ENCODE data around the gene TTC12. TPM values are rescaled to one million over a fixed set of nuclear protein-coding genes. Genes with fewer than 3 reads are reported as not detected.

Gene TTC12
- total RNA-seq, 1 experiment from 2014 or later: 19.4 TPM

- no peak overlapping the region for H3K27ac Mint-ChIP-seq (ENCODE audit: unreplicated experiment)
- no peaks in the 10 kb centered on the region for H3K4me1 ChIP-seq
- H3K4me1 Mint-ChIP-seq (ENCODE audit: low read depth, unreplicated experiment): no peaks in the 10 kb centered on the region
- no peak for DNase-seq
- no peak overlapping the region for H3K4me3 ChIP-seq (ENCODE audit: low read depth, low read length)
- no peak for TF ChIP-seq CTCF (IDR thresholded peaks at IDR 0.05; ENCODE audit: insufficient read depth in 1 of 2, low read depth in 1 of 2, low read length in 1 of 2, severe bottlenecking in 1 of 2, unreplicated experiment in 1 of 2)
- no peaks in the 10 kb centered on the region for H3K36me3 ChIP-seq (ENCODE audit: control insufficient read depth, insufficient read depth, low read length)
- H3K27me3 Mint-ChIP-seq (ENCODE audit: insufficient read depth, unreplicated experiment): peaks cover 6% of the 10 kb centered on the region
- BruUV-seq (replicated peaks): no TSS peak
- no peak overlapping the region for H3K4me3 Mint-ChIP-seq (ENCODE audit: unreplicated experiment)
- CTCF ChIA-PET: interaction anchor here (0.5 to 0.6 kb wide), 2 partner anchors 42 to 374 kb away, joined by 3 to 5 read pairs; no protein-coding TSS in a partner anchor
- no peaks in the 10 kb centered on the region for H3K36me3 Mint-ChIP-seq (ENCODE audit: insufficient read depth, unreplicated experiment)
- H3K9me3 Mint-ChIP-seq (ENCODE audit: unreplicated experiment): no peaks in the 10 kb centered on the region
- intact Hi-C loops (cut with micrococcal nuclease; ENCODE audit: unreplicated experiment): no loop called here
- POLR2A ChIA-PET: no interaction called here
- no peaks in the 10 kb centered on the region for H3K27me3 ChIP-seq (replicated peaks; ENCODE audit: control insufficient read depth, insufficient read depth, low read length)
- no peaks in the 10 kb centered on the region for H3K9me3 ChIP-seq
These were observed 84.5 kb downstream of the TTC12 start for GRCh38 chr11:113398669-113399430.

- Mint-ChIP-seq H3K36me3 (ENCODE audit: insufficient read depth, unreplicated experiment) (no peaks in the 10 kb centered on the region), H3K4me1 (ENCODE audit: low read depth, unreplicated experiment) (no peaks in the 10 kb centered on the region), H3K27me3 (ENCODE audit: insufficient read depth, unreplicated experiment) (peaks cover 6% of the 10 kb centered on the region)
These were observed 86.3 kb downstream of the TTC12 start for GRCh38 chr11:113400631-113401230.

GRCh38 chr11:113401718-113402117 is 87.3 kb downstream of the TTC12 start:
- no peak overlapping the region for H3K27ac Mint-ChIP-seq (ENCODE audit: unreplicated experiment)
- no peaks in the 10 kb centered on the region for H3K9me3 Mint-ChIP-seq (ENCODE audit: unreplicated experiment)
- BruUV-seq (replicated peaks): no TSS peak
- CTCF ChIA-PET: no interaction called here
- Histone ChIP-seq H3K4me1 (peaks cover 7% of the 10 kb centered on the region), H3K36me3 (ENCODE audit: control insufficient read depth, insufficient read depth, low read length) (no peaks in the 10 kb centered on the region), H3K27me3 (replicated peaks; ENCODE audit: control insufficient read depth, insufficient read depth, low read length) (no peaks in the 10 kb centered on the region), H3K4me3 (ENCODE audit: low read depth, low read length) (no peak overlapping the region), H3K9me3 (no peaks in the 10 kb centered on the region)
- POLR2A ChIA-PET: interaction anchor here (0.6 kb wide), 1 partner anchor 170 kb away, joined by 3 read pairs; no protein-coding TSS in a partner anchor
- no peak for TF ChIP-seq CTCF (IDR thresholded peaks at IDR 0.05; ENCODE audit: insufficient read depth in 1 of 2, low read depth in 1 of 2, low read length in 1 of 2, severe bottlenecking in 1 of 2, unreplicated experiment in 1 of 2)
- no peak overlapping the region for H3K4me3 Mint-ChIP-seq (ENCODE audit: unreplicated experiment)
- H3K27me3 Mint-ChIP-seq (ENCODE audit: insufficient read depth, unreplicated experiment): peaks cover 6% of the 10 kb centered on the region
- no peaks in the 10 kb centered on the region for H3K36me3 Mint-ChIP-seq (ENCODE audit: insufficient read depth, unreplicated experiment)
- no peak for DNase-seq
- intact Hi-C loops (cut with micrococcal nuclease; ENCODE audit: unreplicated experiment): no loop called here
- no peaks in the 10 kb centered on the region for H3K4me1 Mint-ChIP-seq (ENCODE audit: low read depth, unreplicated experiment)

More at GRCh38 chr11:113400631-113401230, 86.3 kb downstream of the TTC12 start:
- ChIA-PET CTCF (no interaction called here), POLR2A (no interaction called here)
- H3K9me3 ChIP-seq: no peaks in the 10 kb centered on the region
- BruUV-seq (replicated peaks): no TSS peak
- Mint-ChIP-seq H3K9me3 (ENCODE audit: unreplicated experiment) (no peaks in the 10 kb centered on the region), H3K27ac (ENCODE audit: unreplicated experiment) (no peak overlapping the region), H3K4me3 (ENCODE audit: unreplicated experiment) (no peak overlapping the region)
- H3K4me1 ChIP-seq: peaks cover 2% of the 10 kb centered on the region
- no peak for DNase-seq
- H3K4me3 ChIP-seq (ENCODE audit: low read depth, low read length): no peak overlapping the region
- no peak for TF ChIP-seq CTCF (IDR thresholded peaks at IDR 0.05; ENCODE audit: insufficient read depth in 1 of 2, low read depth in 1 of 2, low read length in 1 of 2, severe bottlenecking in 1 of 2, unreplicated experiment in 1 of 2)
- intact Hi-C loops (cut with micrococcal nuclease; ENCODE audit: unreplicated experiment): no loop called here
- no peaks in the 10 kb centered on the region for H3K36me3 ChIP-seq (ENCODE audit: control insufficient read depth, insufficient read depth, low read length)
- H3K27me3 ChIP-seq (replicated peaks; ENCODE audit: control insufficient read depth, insufficient read depth, low read length): no peaks in the 10 kb centered on the region
